Uterus (tissue), 4 donors: ENCODE results near the gene NAA40. TPM values are rescaled to one million over a fixed set of nuclear protein-coding genes. Genes with fewer than 3 reads are reported as not detected.
"Not testable (repeated sequence)": the region's sequence is repeated elsewhere in the genome, so short reads cannot be mapped to it uniquely, and the experiment has no call there.

Source experiments
- DNase-seq, 2 donors: peaks; one replicate each; pipeline ENCODE4 v3.0.0-alpha.2; 2019 to 2020
- H3K27ac ChIP-seq, 2 donors: fragments of 200-600 bp; sonication (generic); 1 replicate in 1 of 2; 2 replicates in 1 of 2; pipeline ENCODE4 v1.5.1; 2016 to 2018
- H3K27me3 ChIP-seq, 2 donors: fragments of 200-600 bp; sonication (generic); one replicate each; pipeline ENCODE4 v1.5.1; 2018 to 2019; ENCODE audit warnings: control low read depth in 1 of 2
- H3K36me3 ChIP-seq, 2 donors: fragments of 200-600 bp; sonication (generic); one replicate each; pipeline ENCODE4 v1.5.1; 2019; ENCODE audit warnings: control low read depth in 1 of 2
- H3K4me1 ChIP-seq, 2 donors: fragments of 200-600 bp; sonication (generic); one replicate each; pipeline ENCODE4 v1.5.1; 2018 to 2019; ENCODE audit warnings: control low read depth in 1 of 2
- H3K4me3 ChIP-seq, 2 donors: fragments of 200-600 bp; sonication (generic); 1 replicate in 1 of 2; 2 replicates in 1 of 2; pipeline ENCODE4 v1.5.1; 2018 to 2019; ENCODE audit warnings: mild to moderate bottlenecking in 1 of 2
- H3K9me3 ChIP-seq, 2 donors: fragments of 200-600 bp; sonication (generic); one replicate each; pipeline ENCODE4 v1.5.1; 2019; ENCODE audit warnings: control low read depth in 1 of 2
- CTCF ChIP-seq, 4 experiments: fragments of 200-600 bp in 2 of 4; fragments of 450-650 bp in 2 of 4; sonication (generic) in 2 of 4; IDR thresholded peaks; one replicate each; pipeline ENCODE4 v1.5.1; 2016 to 2019; ENCODE audit warnings: antibody characterized with exemption in 4 of 4, mild to moderate bottlenecking in 2 of 4, moderate library complexity in 1 of 4
- POLR2A ChIP-seq, 2 donors: fragments of 450-650 bp; IDR thresholded peaks; one replicate each; pipeline ENCODE4 v1.6.1; 2016; ENCODE audit warnings: antibody characterized with exemption in 2 of 2, mild to moderate bottlenecking in 1 of 2, moderate library complexity in 1 of 2
- intact Hi-C: fragments of 100-400 bp; cut with DNase I; formaldehyde crosslinking; loops from one replicate; pipeline ENCODE4 v1.15.1; 2023; ENCODE audit warnings: low total_unique reads
- total RNA-seq, 4 donors: library from RNA; depleted of rRNA in 3 of 4; stranded (reverse); fragments of >200 nt in 3 of 4; gene quantifications; one replicate each; pipeline versions ENCODE4 v1.1.0 to v1.2.4, GENCODE V29; 2014 to 2023
- donor health status: DM: yes; HTN: yes; CAD: no.

The NAA40 gene
- total RNA-seq, 4 donors from 2014 or later, result 2.1 to 17.8 (median 9.2) TPM

- intact Hi-C loops, result no loop called here
- Histone ChIP-seq H3K27ac (no peak overlapping the region), H3K36me3 (no peaks in the 10 kb centered on the region), H3K9me3 (no peaks in the 10 kb centered on the region), H3K4me3 (no peak overlapping the region), H3K27me3 (no peaks in the 10 kb centered on the region), H3K4me1 (no peaks in the 10 kb centered on the region)
- no peak for TF ChIP-seq POLR2A (IDR thresholded peaks at IDR 0.05)
- TF ChIP-seq CTCF (IDR thresholded peaks at IDR 0.05), result no peak
- no peak for DNase-seq
Observed at GRCh38 chr11:63951779-63952536, 13.2 kb downstream of the NAA40 start.

GRCh38 chr11:63952570-63952969, 13.8 kb downstream of the NAA40 start:
- no peaks in the 10 kb centered on the region for H3K9me3 ChIP-seq
- H3K27me3 ChIP-seq, result no peaks in the 10 kb centered on the region
- TF ChIP-seq POLR2A (IDR thresholded peaks at IDR 0.05) (no peak), CTCF (IDR thresholded peaks at IDR 0.05) (no peak)
- H3K4me1 ChIP-seq, result no peaks in the 10 kb centered on the region
- H3K4me3 ChIP-seq, result no peak overlapping the region
- intact Hi-C loops, result no loop called here
- no peak for DNase-seq
- H3K36me3 ChIP-seq, result no peaks in the 10 kb centered on the region
- no peak overlapping the region for H3K27ac ChIP-seq

GRCh38 chr11:63958008-63958407, 19.2 kb downstream of the NAA40 start:
- intact Hi-C loops, result no loop called here
- no peak for DNase-seq

GRCh38 chr11:63961608-63962412, 23.0 kb downstream of the NAA40 start:
- Histone ChIP-seq H3K36me3 (no peaks in the 10 kb centered on the region), H3K27me3 (no peaks in the 10 kb centered on the region), H3K4me3 (no peak overlapping the region), H3K4me1 (no peaks in the 10 kb centered on the region), H3K9me3 (no peaks in the 10 kb centered on the region), H3K27ac (no peak overlapping the region)
- DNase-seq, result no peak
- TF ChIP-seq CTCF (IDR thresholded peaks at IDR 0.05) (no peak), POLR2A (IDR thresholded peaks at IDR 0.05) (no peak)
- intact Hi-C loops, result no loop called here

More at GRCh38 chr11:63958008-63958407, 19.2 kb downstream of the NAA40 start:
- H3K9me3 ChIP-seq, result no peaks in the 10 kb centered on the region
- TF ChIP-seq POLR2A (IDR thresholded peaks at IDR 0.05), result no peak
- TF ChIP-seq CTCF (IDR thresholded peaks at IDR 0.05), result no peak
- H3K27me3 ChIP-seq, result no peaks in the 10 kb centered on the region
- no peak overlapping the region for H3K4me3 ChIP-seq
- H3K4me1 ChIP-seq, result no peaks in the 10 kb centered on the region
- no peaks in the 10 kb centered on the region for H3K36me3 ChIP-seq
- no peak overlapping the region for H3K27ac ChIP-seq

GRCh38 chr11:63963895-63964294, 25.1 kb downstream of the NAA40 start:
- H3K27ac ChIP-seq, DNase-seq, H3K4me3 ChIP-seq, intact Hi-C loops, H3K4me1 ChIP-seq, H3K27me3 ChIP-seq, H3K36me3 ChIP-seq, H3K9me3 ChIP-seq: not testable (repeated sequence)
